Astrocyte (in vitro differentiated cells and primary cell): ENCODE data around the gene PLCG2. TPM values are rescaled to one million over a fixed set of nuclear protein-coding genes. Genes with fewer than 3 reads are reported as not detected.

Source experiments
- DNase-seq: peaks from one replicate; pipeline ENCODE4 v3.0.0-alpha.2; 2010; ENCODE audit warnings: low read depth
- FAIRE-seq: peaks from 2 replicates; lab custom pipeline; 2011; peaks lifted over from hg19 to GRCh38; lab: Jason Lieb, UNC
- H2AFZ ChIP-seq: 2 replicates; pipeline ENCODE4 v1.6.0; 2012; ENCODE audit warnings: low read depth, low read length, inconsistent platforms
- H3K27ac ChIP-seq: 2 replicates; pipeline ENCODE4 v1.5.1; 2011; ENCODE audit warnings: low read depth, low read length, inconsistent platforms
- H3K27me3 ChIP-seq: 2 replicates; pipeline ENCODE4 v1.6.0; 2011; ENCODE audit warnings: low read length, inconsistent platforms; ENCODE audit not compliant: insufficient read depth
- H3K36me3 ChIP-seq: 2 replicates; pipeline ENCODE4 v1.5.1; 2011; ENCODE audit warnings: low read length, inconsistent platforms; ENCODE audit not compliant: insufficient read depth
- H3K4me1 ChIP-seq: 2 replicates; pipeline ENCODE4 v1.5.1; 2011; ENCODE audit warnings: low read length, inconsistent platforms; ENCODE audit not compliant: insufficient read depth
- H3K4me2 ChIP-seq: 2 replicates; pipeline ENCODE4 v1.6.0; 2012; ENCODE audit warnings: low read length, inconsistent platforms
- H3K4me3 ChIP-seq: 2 replicates; pipeline ENCODE4 v1.5.1; 2011; ENCODE audit warnings: low read depth, mild to moderate bottlenecking, low read length, inconsistent platforms; ENCODE audit not compliant: insufficient read depth
- H3K79me2 ChIP-seq: 2 replicates; pipeline ENCODE4 v1.6.0; 2012; ENCODE audit warnings: mild to moderate bottlenecking, low read length, inconsistent platforms; ENCODE audit not compliant: insufficient read depth
- H3K9ac ChIP-seq: 2 replicates; pipeline ENCODE4 v1.6.0; 2012; ENCODE audit warnings: mild to moderate bottlenecking, low read length, inconsistent platforms
- H3K9me3 ChIP-seq: 2 replicates; pipeline ENCODE4 v1.5.1; 2012; ENCODE audit warnings: low read depth, mild to moderate bottlenecking, low read length, inconsistent platforms; ENCODE audit not compliant: insufficient read depth
- H4K20me1 ChIP-seq: 2 replicates; pipeline ENCODE4 v1.6.0; 2012; ENCODE audit warnings: low read length, inconsistent platforms; ENCODE audit not compliant: insufficient read depth
- H3K27ac Mint-ChIP-seq: one replicate; pipeline ENCODE4 v1.8.0; 2021; ENCODE audit warnings: mild to moderate bottlenecking, mixed read lengths; ENCODE audit not compliant: unreplicated experiment
- H3K27me3 Mint-ChIP-seq: one replicate; pipeline ENCODE4 v1.8.0; 2021; ENCODE audit warnings: low read depth, mixed read lengths; ENCODE audit not compliant: unreplicated experiment
- H3K36me3 Mint-ChIP-seq: one replicate; pipeline ENCODE4 v1.8.0; 2021; ENCODE audit warnings: low read depth, mixed read lengths; ENCODE audit not compliant: unreplicated experiment
- H3K4me1 Mint-ChIP-seq: one replicate; pipeline ENCODE4 v1.8.0; 2021; ENCODE audit warnings: low read depth, mixed read lengths; ENCODE audit not compliant: unreplicated experiment
- H3K4me3 Mint-ChIP-seq: one replicate; pipeline ENCODE4 v1.8.0; 2021; ENCODE audit warnings: mild to moderate bottlenecking, moderate library complexity, mixed read lengths; ENCODE audit not compliant: unreplicated experiment
- H3K9me3 Mint-ChIP-seq: one replicate; pipeline ENCODE4 v1.8.0; 2021; ENCODE audit warnings: mild to moderate bottlenecking, mixed read lengths; ENCODE audit not compliant: unreplicated experiment
- EZH2 ChIP-seq: IDR thresholded peaks from 2 replicates; pipeline ENCODE4 v1.6.1; 2012; ENCODE audit warnings: mild to moderate bottlenecking, low read length, inconsistent platforms; ENCODE audit not compliant: insufficient read depth
- total RNA-seq: library from RNA; stranded (reverse); gene quantifications from 2 replicates; pipeline ENCODE4 v1.2.1, GENCODE V29; 2021
- TF ChIP-seq, protein P1 (sequence below): IDR thresholded peaks from 2 replicates; pipeline ENCODE4 v1.5.1; 2011; ENCODE audit warnings: low read depth, mild to moderate bottlenecking, inconsistent platforms, low read length, moderate library complexity; ENCODE audit not compliant: insufficient read depth

Gene PLCG2
- total RNA-seq, 1 donor from 2014 or later = 3.1 TPM

DNA sequence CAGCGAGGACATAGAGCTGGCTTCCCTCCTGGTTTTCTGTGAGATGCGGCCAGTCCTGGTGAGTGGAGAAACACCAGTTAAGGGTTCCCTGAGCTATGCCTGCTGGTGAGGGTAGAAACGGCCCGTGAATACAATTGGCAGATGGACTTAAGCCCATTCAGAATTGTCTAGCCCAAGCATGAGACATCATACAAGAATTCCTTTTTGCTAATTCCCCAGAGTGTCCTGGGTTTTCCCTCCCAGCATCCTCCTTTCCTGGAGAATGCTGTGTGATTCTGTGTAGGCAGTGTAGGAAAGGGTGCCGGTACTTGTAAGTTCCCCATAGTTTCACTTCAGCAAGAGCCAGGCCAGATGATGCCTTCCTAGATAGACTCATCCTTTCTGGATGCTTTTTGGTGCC is 167.1 kb downstream of the PLCG2 start:
- no peak overlapping the region for H3K4me3 Mint-ChIP-seq
- H3K9ac ChIP-seq = peak overlapping the region; percentile 32

DNA sequence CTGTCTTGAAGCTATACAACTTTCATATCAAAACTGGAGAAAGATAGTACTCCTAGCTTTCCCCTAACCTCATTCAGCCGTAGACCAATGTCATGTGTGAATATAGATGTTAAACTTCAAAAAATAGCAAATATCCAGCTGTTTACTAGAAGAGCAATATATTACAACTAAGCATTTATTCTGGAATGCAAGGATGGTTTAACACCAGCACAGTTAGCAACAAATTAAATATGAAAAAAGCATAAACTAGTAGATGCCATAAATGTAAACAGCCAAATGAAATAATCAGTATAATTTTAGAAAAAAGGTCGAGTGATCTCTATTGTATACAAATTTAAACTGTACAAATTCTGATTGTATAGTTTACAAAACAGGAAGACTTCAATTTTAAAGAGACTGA is 172.5 kb downstream of the PLCG2 start:
- H3K27ac Mint-ChIP-seq = no peak overlapping the region
- Histone ChIP-seq H3K9me3 (no peaks in the 10 kb centered on the region), H3K4me3 (no peak overlapping the region), H3K27ac (no peak overlapping the region), H3K9ac (no peak overlapping the region), H3K4me2 (no peak overlapping the region), H3K79me2 (no peaks in the 10 kb centered on the region), H3K27me3 (no peaks in the 10 kb centered on the region), H4K20me1 (no peaks in the 10 kb centered on the region), H3K36me3 (no peaks in the 10 kb centered on the region), H2AFZ (no peak overlapping the region), H3K4me1 (peaks cover under 1% of the 10 kb centered on the region)
- H3K9me3 Mint-ChIP-seq = peaks cover 17% of the 10 kb centered on the region
- DNase-seq = no peak
- no peaks in the 10 kb centered on the region for H3K27me3 Mint-ChIP-seq
- no peaks in the 10 kb centered on the region for H3K36me3 Mint-ChIP-seq
- TF ChIP-seq EZH2 = no peak
- TF ChIP-seq, protein P1, sequence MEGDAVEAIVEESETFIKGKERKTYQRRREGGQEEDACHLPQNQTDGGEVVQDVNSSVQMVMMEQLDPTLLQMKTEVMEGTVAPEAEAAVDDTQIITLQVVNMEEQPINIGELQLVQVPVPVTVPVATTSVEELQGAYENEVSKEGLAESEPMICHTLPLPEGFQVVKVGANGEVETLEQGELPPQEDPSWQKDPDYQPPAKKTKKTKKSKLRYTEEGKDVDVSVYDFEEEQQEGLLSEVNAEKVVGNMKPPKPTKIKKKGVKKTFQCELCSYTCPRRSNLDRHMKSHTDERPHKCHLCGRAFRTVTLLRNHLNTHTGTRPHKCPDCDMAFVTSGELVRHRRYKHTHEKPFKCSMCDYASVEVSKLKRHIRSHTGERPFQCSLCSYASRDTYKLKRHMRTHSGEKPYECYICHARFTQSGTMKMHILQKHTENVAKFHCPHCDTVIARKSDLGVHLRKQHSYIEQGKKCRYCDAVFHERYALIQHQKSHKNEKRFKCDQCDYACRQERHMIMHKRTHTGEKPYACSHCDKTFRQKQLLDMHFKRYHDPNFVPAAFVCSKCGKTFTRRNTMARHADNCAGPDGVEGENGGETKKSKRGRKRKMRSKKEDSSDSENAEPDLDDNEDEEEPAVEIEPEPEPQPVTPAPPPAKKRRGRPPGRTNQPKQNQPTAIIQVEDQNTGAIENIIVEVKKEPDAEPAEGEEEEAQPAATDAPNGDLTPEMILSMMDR = no peak
- H3K4me1 Mint-ChIP-seq = peaks cover under 1% of the 10 kb centered on the region
- FAIRE-seq = no peak
- H3K4me3 Mint-ChIP-seq = no peak overlapping the region

More for the DNA sequence above, 167.1 kb downstream of the PLCG2 start:
- Histone ChIP-seq H3K9me3 (no peaks in the 10 kb centered on the region), H2AFZ (no peak overlapping the region), H3K36me3 (no peaks in the 10 kb centered on the region), H3K79me2 (no peaks in the 10 kb centered on the region), H3K27me3 (no peaks in the 10 kb centered on the region), H4K20me1 (no peaks in the 10 kb centered on the region), H3K4me1 (peaks cover 14% of the 10 kb centered on the region), H3K4me3 (no peak overlapping the region), H3K27ac (peak overlapping the region; percentile 40), H3K4me2 (peak overlapping the region; percentile 63)
- FAIRE-seq (no peak), DNase-seq (peak; percentile 47)
- H3K36me3 Mint-ChIP-seq = no peaks in the 10 kb centered on the region
- H3K9me3 Mint-ChIP-seq = peaks cover 2% of the 10 kb centered on the region
- TF ChIP-seq, protein P1 = no peak
- no peak for TF ChIP-seq EZH2
- peak overlapping the region; percentile 64 for H3K27ac Mint-ChIP-seq
- H3K4me1 Mint-ChIP-seq = peaks cover 17% of the 10 kb centered on the region
- H3K27me3 Mint-ChIP-seq = peaks cover 5% of the 10 kb centered on the region

DNA sequence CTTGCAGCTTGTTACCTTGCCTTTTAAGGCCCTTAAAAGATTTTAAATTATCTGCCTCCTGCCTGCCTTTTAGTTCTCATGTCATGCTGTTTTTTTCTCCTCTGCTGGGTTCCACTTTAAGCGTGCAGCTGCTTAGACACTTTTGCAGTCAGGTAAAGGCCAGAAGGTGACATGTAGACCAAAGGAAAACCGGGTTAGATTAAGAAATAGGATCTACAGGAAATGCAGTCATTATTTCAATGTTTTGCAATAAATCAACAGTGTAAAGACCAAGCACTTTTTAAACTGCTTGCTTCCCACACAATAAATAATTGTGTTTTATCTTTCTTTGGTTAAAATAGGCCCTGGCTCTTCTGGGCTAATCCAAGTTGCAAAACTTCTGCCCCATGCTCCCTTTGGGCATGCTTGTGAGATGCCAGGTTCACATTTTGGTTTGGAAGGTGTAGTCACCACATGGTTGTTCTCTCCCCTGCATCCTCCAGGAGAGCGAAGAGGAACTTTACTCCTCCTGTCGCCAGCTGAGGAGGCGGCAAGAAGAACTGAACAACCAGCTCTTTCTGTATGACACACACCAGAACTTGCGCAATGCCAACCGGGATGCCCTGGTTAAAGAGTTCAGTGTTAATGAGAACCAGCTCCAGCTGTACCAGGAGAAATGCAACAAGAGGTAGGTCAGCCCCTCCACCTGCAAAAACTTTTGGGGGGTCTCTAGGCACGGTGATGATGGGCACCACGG is 177.3 kb downstream of the PLCG2 start:
- no peak overlapping the region for H2AFZ ChIP-seq
- no peak for DNase-seq
- H3K79me2 ChIP-seq = no peaks in the 10 kb centered on the region
- H3K4me3 Mint-ChIP-seq = no peak overlapping the region
- no peak overlapping the region for H3K4me3 ChIP-seq
- H3K4me1 ChIP-seq = no peaks in the 10 kb centered on the region
- H3K36me3 Mint-ChIP-seq = no peaks in the 10 kb centered on the region
- H3K9me3 Mint-ChIP-seq = peaks cover 14% of the 10 kb centered on the region
- H4K20me1 ChIP-seq = no peaks in the 10 kb centered on the region
- H3K36me3 ChIP-seq = no peaks in the 10 kb centered on the region
- H3K4me2 ChIP-seq = no peak overlapping the region
- H3K27ac ChIP-seq = no peak overlapping the region
- H3K27me3 Mint-ChIP-seq = peaks cover 11% of the 10 kb centered on the region
- no peaks in the 10 kb centered on the region for H3K27me3 ChIP-seq
- TF ChIP-seq EZH2 = no peak
- TF ChIP-seq, protein P1 = no peak
- no peak for FAIRE-seq
- H3K9ac ChIP-seq = no peak overlapping the region
- no peaks in the 10 kb centered on the region for H3K4me1 Mint-ChIP-seq
- no peak overlapping the region for H3K27ac Mint-ChIP-seq
- H3K9me3 ChIP-seq = no peaks in the 10 kb centered on the region
